Activated CD4-positive, alpha-beta T cell treated with anti-CD3 and anti-CD28 coated beads, Interleukin-2, amount 50 U/mL, for 4 hours (primary cell): Measurements from ENCODE around the gene CLSTN1.

Experiments
- DNase-seq, 2 experiments: peaks; one replicate each; pipeline ENCODE4 v3.0.0-alpha.2; 2020

CLSTN1 gene

GRCh38 chr1:9710037-9710436 is 113.7 kb downstream of the CLSTN1 start:
- no peak for DNase-seq

GRCh38 chr1:9706178-9706577 is 117.6 kb downstream of the CLSTN1 start:
- DNase-seq = no peak

DNA sequence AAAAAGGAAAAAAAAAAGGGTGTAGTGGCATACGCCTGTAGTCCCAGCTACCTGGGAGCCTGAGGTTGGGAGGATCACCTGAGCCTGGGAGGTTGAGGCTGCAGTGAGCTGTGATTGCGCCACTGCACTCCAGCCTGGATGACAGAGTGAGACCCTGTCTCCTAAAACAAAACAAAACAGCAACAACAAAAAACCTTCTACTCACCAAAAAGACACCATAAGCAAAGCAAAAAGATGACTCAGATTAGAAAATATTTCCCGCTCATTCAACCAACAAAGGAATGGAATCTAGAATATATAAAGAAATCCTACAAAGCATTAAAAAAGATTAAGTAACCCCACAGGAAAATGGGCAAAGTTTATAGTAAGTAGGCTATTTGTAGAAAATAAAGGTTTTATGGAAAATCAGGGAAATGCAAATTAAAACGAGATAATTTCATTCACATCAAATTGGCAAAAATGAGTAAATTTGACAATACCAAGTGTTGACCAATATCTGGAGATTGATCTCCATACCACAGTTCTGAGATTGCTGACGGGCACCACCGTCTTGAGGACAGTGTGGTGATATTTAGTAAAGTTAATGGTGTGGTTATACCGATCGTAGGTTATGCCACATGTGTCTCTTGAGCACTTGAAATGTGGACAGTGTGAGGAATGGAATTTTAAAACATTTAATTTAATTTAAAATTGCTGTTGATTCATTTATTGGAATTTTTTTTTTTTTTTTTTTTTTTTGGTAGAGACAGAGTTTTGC is 118.2 kb downstream of the CLSTN1 start:
- no peak for DNase-seq

- no peak for DNase-seq
Observed at GRCh38 chr1:9703681-9704080, 120.1 kb downstream of the CLSTN1 start.

DNA sequence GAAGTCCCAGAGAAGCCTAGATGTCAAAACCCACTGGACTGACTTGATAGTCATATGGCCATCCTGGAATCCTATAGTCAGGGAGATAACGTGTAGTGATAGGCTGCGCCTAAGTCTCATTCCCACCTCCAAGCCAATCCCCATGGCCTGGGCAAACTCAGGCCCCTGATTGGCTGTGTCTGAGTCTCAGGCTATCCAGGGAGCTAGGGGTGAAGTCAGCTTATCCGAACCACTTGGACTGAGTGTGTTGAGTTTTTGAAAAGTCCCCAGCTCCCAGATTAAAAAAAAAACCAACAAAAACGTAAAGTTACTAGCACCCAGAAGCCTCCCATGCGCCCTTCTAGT is 120.6 kb downstream of the CLSTN1 start:
- no peak for DNase-seq

DNA sequence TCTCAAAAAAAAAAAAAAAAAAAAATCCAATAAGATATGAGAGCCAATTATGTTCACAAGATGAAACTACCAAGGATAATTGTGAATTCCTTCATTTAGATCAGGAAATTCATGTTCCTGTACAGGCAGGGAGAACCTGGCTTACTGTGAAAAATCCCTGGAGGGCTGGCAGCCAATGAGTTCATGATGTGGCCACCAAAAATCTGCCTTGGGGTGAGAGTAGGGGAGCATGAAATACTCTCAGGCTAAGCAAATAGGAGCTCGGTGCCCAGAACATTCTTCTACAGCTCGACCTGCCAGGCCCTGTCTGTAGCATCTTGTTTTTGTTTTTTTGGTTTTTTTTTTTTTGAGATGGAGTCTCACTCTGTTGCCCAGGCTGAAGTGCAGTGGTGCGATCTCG is 122.1 kb downstream of the CLSTN1 start:
- no peak for DNase-seq

DNA sequence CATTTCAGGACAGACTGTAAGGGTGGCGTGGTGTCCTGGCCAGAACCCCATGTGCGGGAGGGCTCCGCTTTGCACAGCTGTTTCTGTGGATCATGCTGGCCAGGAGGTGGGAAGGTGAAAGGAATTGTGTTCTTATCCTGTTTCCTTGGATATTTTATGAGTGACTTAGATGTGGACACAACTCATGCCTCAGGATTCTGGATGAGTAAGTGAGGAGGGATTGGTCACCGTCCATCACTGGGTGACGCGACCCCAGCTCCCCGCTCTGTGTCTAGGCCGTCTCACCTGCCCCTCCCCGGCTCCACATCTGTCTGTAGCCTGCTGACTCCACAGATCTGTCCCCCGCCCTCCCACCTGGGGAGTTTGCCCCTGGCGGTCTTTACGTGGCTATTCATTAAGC is 123.4 kb downstream of the CLSTN1 start:
- no peak for DNase-seq

GRCh38 chr1:9699361-9699760 is 124.4 kb downstream of the CLSTN1 start:
- no peak for DNase-seq

GRCh38 chr1:9696793-9697192 is 127.0 kb downstream of the CLSTN1 start:
- no peak for DNase-seq

DNA sequence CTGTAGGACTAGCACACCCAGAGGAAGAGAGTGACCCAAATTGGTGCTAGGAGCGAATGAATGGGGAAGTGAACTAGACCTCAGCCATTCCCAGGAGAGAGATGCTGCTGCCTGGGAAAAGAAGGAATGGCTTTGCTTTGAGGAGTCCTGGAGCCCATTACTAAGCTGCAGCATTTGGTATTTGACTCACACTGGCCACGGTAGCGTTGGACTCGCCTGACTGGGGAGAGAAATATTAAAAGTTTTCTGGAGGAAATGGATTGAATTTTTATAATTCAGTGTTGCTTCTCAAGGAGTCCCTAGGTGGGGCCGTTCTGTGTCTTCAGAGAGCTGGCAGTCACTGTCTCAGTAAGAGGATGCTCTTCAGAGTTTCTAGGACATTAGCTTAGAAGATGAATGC is 132.1 kb downstream of the CLSTN1 start:
- no peak for DNase-seq

- DNase-seq = no peak
Observed at GRCh38 chr1:9691108-9691445, 132.7 kb downstream of the CLSTN1 start.

GRCh38 chr1:9690440-9691107 is 133.2 kb downstream of the CLSTN1 start:
- no peak for DNase-seq

DNA sequence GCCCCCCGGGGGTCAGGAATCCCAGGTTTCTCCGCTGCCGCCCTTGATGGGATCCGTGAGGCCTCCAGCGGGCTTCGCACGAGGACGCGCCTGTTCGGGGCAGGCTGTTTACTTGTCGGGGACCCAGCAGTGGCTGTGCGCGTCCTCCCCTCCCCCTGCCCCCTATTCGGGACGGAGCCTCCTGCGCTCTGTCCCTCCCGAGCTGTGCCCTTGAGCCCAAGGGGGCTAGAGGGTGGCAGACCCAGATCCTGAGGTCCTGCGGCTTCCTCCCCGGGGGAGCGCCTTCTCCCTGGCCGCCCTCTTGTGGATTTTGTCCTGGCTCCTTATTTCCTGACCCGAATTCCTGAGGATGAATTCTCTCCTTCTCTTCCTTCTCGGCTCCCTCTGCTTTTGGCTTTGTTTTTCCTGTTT is 133.8 kb downstream of the CLSTN1 start:
- DNase-seq = no peak

GRCh38 chr1:9689011-9689706 is 134.6 kb downstream of the CLSTN1 start:
- DNase-seq = peak; percentile 76 to 79

- no peak for DNase-seq
Observed at GRCh38 chr1:9688599-9688998, 135.2 kb downstream of the CLSTN1 start.

DNA sequence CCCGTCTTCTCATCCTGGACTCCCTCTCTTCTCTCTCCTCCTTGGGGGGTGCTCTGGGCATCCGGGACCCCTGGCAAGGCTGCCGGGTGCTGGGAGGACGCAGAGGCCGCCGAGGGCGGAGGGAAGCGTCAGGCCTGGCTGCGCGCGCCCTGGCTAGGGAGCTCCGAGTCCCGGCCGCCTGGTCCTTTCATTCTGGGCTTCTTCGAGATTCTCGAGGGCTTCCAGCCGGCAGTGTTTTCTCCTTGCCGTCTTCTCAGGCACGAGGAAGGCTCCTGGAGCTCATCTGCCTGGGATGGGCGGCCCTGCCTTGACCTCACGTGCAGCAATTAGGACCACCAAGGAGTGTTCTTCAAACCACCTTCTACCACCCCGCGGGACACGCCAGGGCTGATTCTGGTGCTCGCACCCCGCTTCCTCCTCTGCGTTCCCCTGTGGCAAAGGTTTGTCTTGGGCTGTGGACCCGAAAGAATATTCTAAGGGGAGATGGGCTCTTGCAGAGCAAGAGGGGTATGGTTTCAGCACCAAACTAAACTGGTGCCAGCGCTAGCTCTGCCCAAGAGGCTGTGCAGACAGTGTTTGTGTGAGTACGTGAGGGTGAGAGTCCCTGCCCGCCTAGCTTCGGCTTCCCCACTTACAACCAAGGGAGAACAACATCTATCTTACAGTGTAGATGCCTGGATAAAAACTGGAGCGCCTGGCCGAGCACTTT is 135.7 kb downstream of the CLSTN1 start:
- DNase-seq = no peak

- DNase-seq = peak; percentile 60 to 63
Observed at GRCh38 chr1:9687120-9687873, 136.5 kb downstream of the CLSTN1 start.

GRCh38 chr1:9684801-9685200 is 139.0 kb downstream of the CLSTN1 start:
- DNase-seq = no peak

DNA sequence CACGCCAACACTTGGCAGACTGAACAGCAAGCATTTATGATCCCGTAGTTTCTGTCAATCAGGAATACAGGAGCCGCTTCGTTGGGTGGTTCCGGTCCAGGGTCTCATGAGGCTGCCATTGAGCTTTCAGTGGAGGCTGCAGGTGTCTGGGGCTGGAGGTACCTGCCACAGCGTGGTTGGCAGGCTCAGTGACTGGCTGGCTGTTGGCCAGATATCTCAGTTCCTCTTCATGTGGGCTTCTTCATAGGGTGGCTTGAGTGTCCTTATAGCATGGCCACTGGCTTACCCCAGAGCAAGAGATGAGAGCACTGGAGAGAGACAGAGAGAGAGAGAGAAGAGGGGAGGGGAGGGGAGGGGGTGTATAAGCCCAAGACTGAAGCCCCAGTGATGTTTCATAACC is 142.9 kb downstream of the CLSTN1 start:
- no peak for DNase-seq

DNA sequence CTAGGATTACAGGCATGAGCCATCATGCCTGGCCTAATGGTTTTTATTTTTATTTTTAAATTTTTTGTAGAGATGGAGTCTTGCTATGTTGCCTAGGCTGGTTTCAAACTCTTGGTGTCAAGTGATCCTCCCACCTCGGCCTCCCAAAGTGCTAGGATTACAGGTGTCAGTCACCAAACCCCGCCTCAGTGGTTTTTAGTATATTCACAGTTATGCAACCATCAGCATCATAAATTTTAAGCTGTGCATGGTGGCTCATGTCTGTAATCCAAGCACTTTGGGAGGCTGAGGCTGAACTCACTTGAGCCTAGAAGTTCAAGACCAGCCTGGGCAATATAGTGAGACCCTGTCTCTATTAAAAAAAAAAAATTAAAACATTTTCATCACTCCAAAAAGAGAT is 143.7 kb downstream of the CLSTN1 start:
- DNase-seq = no peak
